ENCODE measurements around the gene RNFT2. TPM values are rescaled to one million over a fixed set of nuclear protein-coding genes. Genes with fewer than 3 reads are reported as not detected.
"Not testable (repeated sequence)": the region's sequence is repeated elsewhere in the genome, so short reads cannot be mapped to it uniquely, and the experiment has no call there.

Gene RNFT2
- polyA plus RNA-seq, 1 donor from 2014 or later, result 20.6 TPM

- H3K4me2 ChIP-seq (ENCODE audit: low read length); H3K9me2 ChIP-seq (ENCODE audit: insufficient read depth, low read length); H4K20me1 ChIP-seq (ENCODE audit: insufficient read depth); H3K4me3 ChIP-seq (ENCODE audit: low read length); H3F3A ChIP-seq (ENCODE audit: insufficient read depth, low read length, poor library complexity, severe bottlenecking); H2AFZ ChIP-seq (ENCODE audit: low read depth, low read length); H3K27me3 ChIP-seq (ENCODE audit: insufficient read depth, low read depth, low read length); H3K36me3 ChIP-seq (ENCODE audit: insufficient read depth, low read length); H3K9me3 ChIP-seq (ENCODE audit: low read length); H3K79me2 ChIP-seq (replicated peaks; ENCODE audit: insufficient read depth, low read length); H3K9ac ChIP-seq (ENCODE audit: low read length); H3K27ac ChIP-seq (ENCODE audit: low read length): not testable (repeated sequence)
These were observed 16.7 kb downstream of the RNFT2 start for GRCh38 chr12:116754783-116755182.

GRCh38 chr12:116759783-116760621 is 21.9 kb downstream of the RNFT2 start:
- Histone ChIP-seq H3K4me2 (ENCODE audit: low read length) (no peak overlapping the region), H2AFZ (ENCODE audit: low read depth, low read length) (no peak overlapping the region)

More at GRCh38 chr12:116759783-116760621, 21.9 kb downstream of the RNFT2 start:
- Histone ChIP-seq H3K9me3 (ENCODE audit: low read length) (no peaks in the 10 kb centered on the region), H3K79me2 (replicated peaks; ENCODE audit: insufficient read depth, low read length) (no peaks in the 10 kb centered on the region), H3K4me3 (ENCODE audit: low read length) (no peak overlapping the region), H3K27me3 (ENCODE audit: insufficient read depth, low read depth, low read length) (no peaks in the 10 kb centered on the region), H3K36me3 (ENCODE audit: insufficient read depth, low read length) (no peaks in the 10 kb centered on the region), H4K20me1 (ENCODE audit: insufficient read depth) (no peaks in the 10 kb centered on the region), H3K9me2 (ENCODE audit: insufficient read depth, low read length) (no peaks in the 10 kb centered on the region), H3K27ac (ENCODE audit: low read length) (no peak overlapping the region), H3F3A (ENCODE audit: insufficient read depth, low read length, poor library complexity, severe bottlenecking) (no peaks in the 10 kb centered on the region), H3K9ac (ENCODE audit: low read length) (no peak overlapping the region)
- TF ChIP-seq REST (IDR thresholded peaks at IDR 0.05; ENCODE audit: borderline replicate concordance) (no peak), RAD21 (conservative IDR thresholded peaks at IDR 0.05) (no peak), EZH2 (IDR thresholded peaks at IDR 0.05; ENCODE audit: borderline replicate concordance, insufficient read depth, low read length, poor library complexity, severe bottlenecking) (no peak), EP300 (conservative IDR thresholded peaks at IDR 0.05; ENCODE audit: poor library complexity, severe bottlenecking) (no peak), POLR2AphosphoS5 (IDR thresholded peaks at IDR 0.05) (no peak), TAF1 (IDR thresholded peaks at IDR 0.05; ENCODE audit: low read depth) (no peak), SMC3 (conservative IDR thresholded peaks at IDR 0.05; ENCODE audit: poor library complexity) (no peak), MXI1 (conservative IDR thresholded peaks at IDR 0.05; ENCODE audit: poor library complexity, severe bottlenecking) (no peak), CTCF (IDR thresholded peaks at IDR 0.05; ENCODE audit: poor library complexity, severe bottlenecking) (no peak)

Data from neural cell (in vitro differentiated cells).